Amygdala (tissue), 56 donors: Measurements from ENCODE around the gene DDX4.

Source experiments
- DNase-seq, 56 donors: peaks; one replicate each; lab custom pipeline; 2025; lab: John Stamatoyannopoulos, UW

Gene DDX4

GRCh38 chr5:55817030-55817429, 79.2 kb downstream of the DDX4 start:
- no peak for DNase-seq

GRCh38 chr5:55820488-55820887, 82.6 kb downstream of the DDX4 start:
- DNase-seq: no peak

- DNase-seq: peak in 2 of 56 donors; percentile 3 to 8
Measured at GRCh38 chr5:55821731-55822512, 84.1 kb downstream of the DDX4 start.

GRCh38 chr5:55823151-55823796, 85.4 kb downstream of the DDX4 start:
- DNase-seq: no peak

- DNase-seq: no peak
Measured at GRCh38 chr5:55829956-55830355, 92.1 kb downstream of the DDX4 start.

- no peak for DNase-seq
Measured at GRCh38 chr5:55832446-55832845, 94.6 kb downstream of the DDX4 start.

- DNase-seq: no peak
Measured at GRCh38 chr5:55836191-55836590, 98.3 kb downstream of the DDX4 start.

GRCh38 chr5:55841976-55842375, 104.1 kb downstream of the DDX4 start:
- no peak for DNase-seq

GRCh38 chr5:55847837-55848236, 110.0 kb downstream of the DDX4 start:
- no peak for DNase-seq

GRCh38 chr5:55848783-55849182, 110.9 kb downstream of the DDX4 start:
- DNase-seq: no peak

- DNase-seq: peak in 1 of 56 donors; percentile 1
Measured at GRCh38 chr5:55850839-55851674, 113.2 kb downstream of the DDX4 start, which contains the start of gene IL31RA. TSS of gene IL31RA (plus strand) at chr5:55851357. CDS start at chr5:55851571, 214 bp downstream.

- DNase-seq: no peak
Measured at GRCh38 chr5:55851675-55851979, 113.8 kb downstream of the DDX4 start.

- no peak for DNase-seq
Measured at GRCh38 chr5:55852503-55852902, 114.6 kb downstream of the DDX4 start.

GRCh38 chr5:55853041-55853670, 115.3 kb downstream of the DDX4 start:
- DNase-seq: no peak

- no peak for DNase-seq
Measured at GRCh38 chr5:55853818-55854217, 116.0 kb downstream of the DDX4 start.

GRCh38 chr5:55855509-55855908, 117.6 kb downstream of the DDX4 start:
- DNase-seq: no peak

- no peak for DNase-seq
Measured at GRCh38 chr5:55856516-55857246, 118.8 kb downstream of the DDX4 start.

GRCh38 chr5:55857247-55857640, 119.4 kb downstream of the DDX4 start:
- DNase-seq: no peak

- DNase-seq: no peak
Measured at GRCh38 chr5:55858104-55858503, 120.2 kb downstream of the DDX4 start.

GRCh38 chr5:55860288-55860687, 122.4 kb downstream of the DDX4 start:
- DNase-seq: no peak
